ENCODE data around the gene FCHSD2.

FCHSD2 gene

GRCh38 chr11:73142128-73142377 lies at the start of gene FCHSD2:
Gene FCHSD2 (minus strand): TSS chr11:73142318. CDS start chr11:73141877, 441 bp downstream.
- no peak for DNase-seq

DNA sequence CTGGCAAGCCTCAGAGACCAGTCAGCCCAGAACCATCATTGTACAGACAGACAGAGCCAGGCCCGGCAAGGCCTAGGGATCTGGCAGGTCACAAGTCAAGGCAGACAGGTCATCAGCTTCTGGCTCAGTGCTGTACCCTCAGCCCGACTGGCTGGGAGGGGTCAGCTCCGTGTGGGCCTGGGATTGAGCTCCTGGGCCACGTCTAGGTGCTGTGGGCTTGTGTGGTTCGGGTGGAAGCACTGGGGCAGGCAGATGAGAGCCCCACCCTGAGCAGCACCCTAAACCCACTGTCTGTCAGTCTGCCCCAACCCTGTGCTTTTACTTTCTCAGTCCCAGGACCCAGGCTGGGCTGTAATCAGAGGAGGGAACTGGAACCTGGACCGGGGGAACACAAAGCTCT lies 49.0 kb upstream of the FCHSD2 start:
- DNase-seq, result no peak

GRCh38 chr11:73190557-73190885 lies 48.4 kb upstream of the FCHSD2 start:
- DNase-seq, result no peak

- DNase-seq, result no peak
Observed at GRCh38 chr11:73189723-73190556, 47.8 kb upstream of the FCHSD2 start.

DNA sequence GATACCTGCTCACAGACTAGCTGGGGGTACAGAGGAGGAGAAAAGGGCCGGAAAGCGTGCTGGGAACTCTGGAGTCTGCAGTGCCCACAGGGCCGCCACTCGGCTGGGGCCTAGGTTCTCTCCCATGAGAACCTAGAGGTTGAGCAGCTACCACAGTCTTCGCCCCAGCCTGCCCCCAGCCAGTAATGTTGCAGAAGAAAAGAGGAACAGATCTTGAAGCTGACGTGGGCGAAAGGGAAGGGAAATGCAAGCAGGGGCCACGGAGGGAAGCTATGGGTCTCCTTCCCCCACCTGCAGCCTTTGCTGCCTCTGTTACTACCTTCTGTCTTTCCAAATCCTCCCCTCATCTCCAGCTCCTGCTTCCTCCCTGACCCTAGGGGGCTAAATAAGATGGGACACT lies 47.2 kb upstream of the FCHSD2 start:
- peak; percentile 69 for DNase-seq

- no peak for DNase-seq
Observed at GRCh38 chr11:73188301-73188700, 46.2 kb upstream of the FCHSD2 start.

GRCh38 chr11:73187854-73188253 lies 45.7 kb upstream of the FCHSD2 start:
- no peak for DNase-seq

- DNase-seq, result no peak
Observed at GRCh38 chr11:73186886-73187285, 44.8 kb upstream of the FCHSD2 start.

DNA sequence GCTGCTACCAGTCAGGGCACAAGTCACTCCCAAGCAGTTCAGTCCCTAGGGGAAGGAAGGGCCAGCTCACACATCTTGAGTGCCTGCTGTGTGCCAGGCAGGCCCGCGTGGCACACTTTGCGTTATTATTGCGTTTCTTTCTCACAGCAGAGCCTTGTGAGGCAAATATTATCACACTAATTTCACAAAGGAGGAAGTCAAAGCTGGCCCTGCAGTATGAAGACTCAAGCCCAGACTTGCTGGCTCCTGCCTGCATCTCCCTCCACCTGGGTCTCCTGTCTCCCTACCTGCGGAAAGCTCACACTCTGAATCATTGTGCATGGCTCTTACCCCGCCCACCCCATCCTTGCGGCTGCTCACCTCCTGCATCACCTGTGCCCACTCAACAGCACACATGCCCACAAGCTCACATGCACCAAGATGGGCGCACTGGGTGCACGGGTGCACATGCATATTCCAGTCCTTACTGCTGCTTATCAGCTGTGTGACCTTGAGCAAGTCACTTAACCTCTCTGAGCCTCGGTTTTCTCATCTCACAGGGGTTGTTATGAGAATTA lies 44.3 kb upstream of the FCHSD2 start:
- no peak for DNase-seq

- DNase-seq, result no peak
Observed at GRCh38 chr11:73185680-73186293, 43.7 kb upstream of the FCHSD2 start.

DNA sequence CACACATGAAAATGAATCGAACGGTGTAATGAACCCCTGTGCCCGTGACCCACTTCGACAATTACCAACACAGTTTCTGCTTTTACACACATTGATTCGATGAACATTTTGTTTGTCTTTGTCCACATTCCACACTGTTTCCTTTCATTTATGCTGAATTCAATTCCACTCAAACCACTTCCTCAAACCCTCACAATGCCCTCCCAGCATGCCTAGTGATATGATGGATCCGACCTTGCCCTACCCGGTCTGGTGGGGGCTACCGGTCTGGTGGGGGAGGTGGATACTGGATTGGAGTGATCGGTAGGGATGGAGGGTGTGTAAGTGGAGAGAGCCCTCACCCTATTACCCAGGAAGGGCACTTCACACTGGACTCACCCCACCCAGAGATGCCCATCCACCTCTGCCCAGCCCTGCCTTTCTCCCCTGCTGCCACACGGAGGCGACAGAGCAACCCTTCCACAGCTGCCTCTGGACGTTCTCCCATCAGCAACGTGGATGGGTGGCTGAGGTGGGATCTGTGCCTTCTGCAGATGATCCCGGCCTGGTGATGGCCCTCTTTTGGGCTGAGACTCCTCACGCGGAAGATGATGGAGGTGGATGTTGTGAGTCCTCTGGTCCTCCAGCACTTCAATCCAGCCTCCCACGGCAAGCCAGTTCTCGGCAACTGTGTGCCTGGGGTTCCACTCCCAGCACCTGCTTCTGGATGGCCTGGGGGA lies 43.0 kb upstream of the FCHSD2 start:
- DNase-seq, result peak; percentile 14

DNA sequence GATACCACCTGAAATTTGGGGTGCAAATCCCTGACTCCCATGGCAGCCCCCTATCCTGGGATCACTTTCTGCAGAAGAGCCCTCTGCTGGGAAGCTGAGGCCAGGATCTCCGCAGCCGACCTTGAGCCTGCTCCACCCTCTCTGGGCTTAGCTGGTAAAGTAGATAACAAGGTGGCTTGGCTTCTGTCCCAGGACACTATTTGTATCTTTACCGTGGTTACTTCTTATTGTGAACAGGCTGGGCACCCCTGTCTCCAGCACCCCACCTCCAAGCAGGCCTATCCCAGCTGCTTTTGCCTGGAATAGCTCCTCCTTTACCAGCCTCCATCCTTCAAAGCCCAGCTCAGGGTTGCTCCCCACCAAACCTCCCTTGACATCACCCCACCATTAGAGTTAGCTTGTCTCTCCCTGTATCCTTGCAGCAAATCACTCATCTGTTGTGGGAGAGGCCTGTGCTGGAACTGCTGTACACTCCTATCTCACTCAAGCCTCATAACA lies 40.8 kb upstream of the FCHSD2 start:
- DNase-seq, result no peak

DNA sequence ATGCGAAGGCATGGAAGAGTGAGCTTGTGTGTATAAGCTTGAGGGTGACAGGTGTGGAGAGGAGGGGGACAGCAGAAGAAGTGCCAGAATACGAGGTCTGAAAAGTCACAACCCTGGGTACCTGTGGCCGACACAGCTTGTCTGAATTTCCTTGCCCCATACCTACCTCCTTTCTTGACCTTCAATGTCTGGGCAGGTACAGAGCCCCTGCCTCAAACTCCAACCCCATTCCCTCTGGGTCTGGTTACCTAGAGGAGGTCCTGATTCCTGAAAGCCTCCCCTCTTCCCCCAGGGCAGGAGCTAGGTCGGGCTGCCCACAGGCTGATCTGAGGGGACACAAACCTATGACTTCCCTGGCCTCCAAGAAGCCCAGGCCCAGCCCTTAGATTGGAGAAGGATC lies 36.6 kb upstream of the FCHSD2 start:
- no peak for DNase-seq

DNA sequence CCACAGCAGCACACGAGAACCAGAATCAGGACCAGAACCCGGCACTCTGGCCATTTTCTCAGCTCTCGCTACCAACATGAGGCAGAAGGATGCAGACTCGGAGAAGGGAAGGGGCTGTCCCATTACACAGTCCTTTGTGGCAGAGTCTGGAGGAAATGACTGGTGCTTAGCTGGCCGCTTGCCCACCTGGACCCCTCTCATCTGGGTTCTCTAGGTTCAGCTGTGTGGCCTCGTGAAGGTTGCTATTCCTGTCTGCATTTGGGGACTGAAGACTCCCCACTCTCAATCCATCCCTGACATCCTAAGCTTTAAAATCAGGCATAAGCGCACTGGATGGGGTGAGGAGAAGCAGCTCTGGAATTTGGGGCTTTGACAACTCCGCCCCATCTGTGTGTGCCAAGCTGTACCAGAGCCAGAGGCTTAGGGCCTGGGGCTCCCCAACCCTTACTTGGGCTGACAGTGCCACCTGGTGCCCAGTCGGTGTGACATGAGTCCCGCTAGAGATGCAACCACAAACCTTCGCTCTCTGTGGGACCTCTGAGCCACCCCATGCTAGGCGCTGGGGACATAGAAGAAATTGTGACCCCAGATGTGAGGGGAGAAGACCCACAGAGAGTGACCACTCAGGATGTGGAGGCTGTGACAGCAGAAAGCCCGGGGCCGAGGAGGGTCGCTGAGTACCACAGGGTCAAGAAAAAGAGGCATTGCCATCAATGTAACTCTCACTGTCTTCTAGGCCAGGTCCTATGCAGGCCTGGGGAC lies 35.8 kb upstream of the FCHSD2 start:
- DNase-seq, result no peak

DNA sequence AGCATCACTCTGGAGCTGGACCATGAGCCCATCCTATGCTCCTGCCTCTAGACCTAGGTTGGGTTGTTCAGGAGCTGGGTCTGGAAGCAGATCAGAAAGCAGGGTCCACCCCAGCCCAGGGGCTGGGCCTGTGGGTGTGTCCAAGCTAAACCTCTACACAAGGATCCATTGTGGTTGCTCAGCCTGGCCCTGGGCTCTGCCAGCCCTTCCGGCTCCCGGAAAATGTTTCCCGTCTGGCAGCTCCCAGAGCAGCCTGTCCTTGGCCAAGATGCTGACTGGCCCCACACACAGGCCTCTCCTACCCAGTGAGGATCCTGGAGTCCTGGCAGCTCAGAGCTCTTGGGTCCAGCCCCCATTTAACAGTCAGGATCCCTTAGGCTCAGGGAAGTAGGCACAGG lies 35.3 kb upstream of the FCHSD2 start:
- DNase-seq, result no peak

- no peak for DNase-seq
Observed at GRCh38 chr11:73176874-73177155, 34.7 kb upstream of the FCHSD2 start.

DNA sequence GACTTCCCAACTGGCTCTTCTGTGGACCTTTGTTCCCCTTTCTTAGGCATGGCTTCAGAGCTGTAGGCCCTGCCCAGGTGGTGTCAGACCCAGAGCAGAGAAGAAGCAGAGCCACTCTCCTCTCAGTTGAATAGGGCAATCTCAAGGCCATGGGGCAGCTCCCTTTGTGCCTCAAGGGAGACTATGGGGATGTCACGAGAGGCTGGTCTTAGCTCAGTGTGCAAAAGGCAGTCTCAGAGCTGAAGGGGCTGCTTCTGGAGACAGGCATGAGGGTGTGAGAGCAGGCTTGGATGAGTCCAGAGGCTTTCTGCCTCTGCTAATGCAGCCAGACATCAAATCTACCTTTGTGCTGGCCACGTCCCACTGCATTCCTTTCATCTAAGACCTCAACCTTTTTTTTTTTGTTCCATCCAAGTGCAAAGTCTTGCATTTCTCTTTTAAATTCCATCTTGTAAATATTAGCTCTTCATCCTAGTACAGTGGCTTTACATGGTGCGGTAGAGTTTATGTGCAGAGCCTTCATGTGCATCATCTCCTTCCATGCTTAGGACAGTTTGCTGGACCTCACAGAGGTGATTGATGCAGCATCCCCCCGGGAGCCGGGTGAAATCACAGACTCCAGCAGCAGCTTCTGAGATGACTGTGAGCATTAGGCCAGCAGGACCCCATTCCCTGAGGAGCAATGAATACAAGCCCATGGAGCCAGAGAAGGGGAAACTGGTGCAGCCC lies 34.2 kb upstream of the FCHSD2 start:
- no peak for DNase-seq

DNA sequence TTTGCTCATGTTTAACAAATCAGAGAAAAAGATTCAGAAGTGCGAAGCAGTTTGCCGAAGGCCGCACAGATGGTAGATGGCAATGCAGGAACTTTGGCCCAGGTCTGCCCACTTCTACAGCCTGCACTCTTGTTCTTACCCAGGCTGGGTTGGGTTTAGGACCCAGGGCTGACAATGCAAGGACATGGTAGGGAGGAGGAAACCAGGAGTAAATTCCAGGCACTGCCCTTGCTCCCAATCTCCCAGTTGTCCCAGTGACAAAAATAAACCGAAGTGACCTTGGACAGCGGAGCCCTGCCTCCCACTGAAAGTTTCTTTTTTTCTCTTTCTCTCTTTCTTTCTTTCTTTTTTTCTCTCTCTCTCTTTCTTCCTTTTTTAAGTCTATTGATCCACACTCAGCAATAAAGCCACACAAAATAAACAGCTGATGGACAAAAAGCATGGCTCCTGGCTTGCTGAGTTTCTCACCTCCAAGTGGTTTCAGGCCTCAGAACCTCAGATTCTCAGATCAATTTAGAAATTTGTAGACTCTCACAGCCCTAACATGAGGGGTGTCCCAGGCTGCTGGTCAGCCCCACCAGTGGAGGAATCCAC lies 33.5 kb upstream of the FCHSD2 start:
- no peak for DNase-seq

- DNase-seq, result no peak
Observed at GRCh38 chr11:73174495-73174791, 32.3 kb upstream of the FCHSD2 start.

- DNase-seq, result no peak
Observed at GRCh38 chr11:73173755-73174494, 31.8 kb upstream of the FCHSD2 start.

DNA sequence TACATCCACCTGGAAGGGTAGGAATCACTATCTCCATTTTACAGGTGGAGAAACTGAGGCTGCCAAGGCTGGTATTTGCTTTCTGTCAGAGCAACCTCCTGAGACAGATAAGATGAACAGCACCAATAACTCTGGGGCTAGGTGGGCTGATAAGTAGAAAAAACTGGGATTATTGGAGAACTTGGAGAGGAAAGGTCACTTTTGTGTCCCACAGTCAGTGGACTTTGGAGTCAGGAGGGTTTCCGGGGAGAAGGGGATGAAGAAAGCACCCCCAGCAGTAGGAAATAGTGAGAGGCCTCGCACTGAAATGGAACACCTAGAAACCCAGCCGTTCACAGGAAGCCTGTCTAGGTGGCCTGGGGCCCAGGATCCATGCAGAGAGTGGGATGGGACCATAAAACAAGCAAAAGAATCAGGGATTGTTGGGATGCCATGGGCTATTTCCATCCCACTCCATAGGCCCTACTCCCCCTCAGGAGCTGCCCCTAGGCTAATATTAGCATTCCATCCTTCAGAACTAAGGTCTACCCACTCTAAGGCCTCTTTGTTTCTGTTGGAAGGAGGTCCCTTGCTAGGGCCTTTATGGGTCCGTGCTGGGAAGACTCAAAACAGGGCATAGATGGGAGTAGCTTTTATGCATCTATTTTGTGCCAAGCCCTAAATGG lies 31.0 kb upstream of the FCHSD2 start:
- no peak for DNase-seq
